ENCODE measurements around the gene ABCA3.
"Not testable (repeated sequence)": the region's sequence is repeated elsewhere in the genome, so short reads cannot be mapped to it uniquely, and the experiment has no call there.

ABCA3 gene

GRCh38 chr16:2340564-2341455 is at the start of gene ABCA3:
ABCA3 (minus strand) TSS chr16:2340728; CDS start chr16:2326466, 14,262 bp downstream.
- peak in 1 of 2 experiments; percentile 55 for DNase-seq

- no peak for DNase-seq
Observed at GRCh38 chr16:2388875-2389433, 48.4 kb upstream of the ABCA3 start.

GRCh38 chr16:2388139-2388874 is 47.8 kb upstream of the ABCA3 start:
- DNase-seq: no peak

- DNase-seq: no peak
Observed at GRCh38 chr16:2386990-2387389, 46.5 kb upstream of the ABCA3 start.

GRCh38 chr16:2385982-2386381 is 45.5 kb upstream of the ABCA3 start:
- not testable (repeated sequence) for DNase-seq

GRCh38 chr16:2385190-2385836 is 44.8 kb upstream of the ABCA3 start:
- no peak for DNase-seq

GRCh38 chr16:2384426-2384825 is 43.9 kb upstream of the ABCA3 start:
- DNase-seq: no peak

- no peak for DNase-seq
Observed at GRCh38 chr16:2383501-2383900, 43.0 kb upstream of the ABCA3 start.

GRCh38 chr16:2374644-2375043 is 34.1 kb upstream of the ABCA3 start:
- DNase-seq: no peak

- no peak for DNase-seq
Observed at GRCh38 chr16:2373176-2373575, 32.6 kb upstream of the ABCA3 start.

- DNase-seq: no peak
Observed at GRCh38 chr16:2372684-2373083, 32.2 kb upstream of the ABCA3 start.

GRCh38 chr16:2371421-2371820 is 30.9 kb upstream of the ABCA3 start:
- no peak for DNase-seq

GRCh38 chr16:2370721-2371120 is 30.2 kb upstream of the ABCA3 start:
- DNase-seq: no peak

GRCh38 chr16:2366660-2367309 is 26.3 kb upstream of the ABCA3 start:
- no peak for DNase-seq

GRCh38 chr16:2365397-2366294 is 25.1 kb upstream of the ABCA3 start:
- no peak for DNase-seq

- no peak for DNase-seq
Observed at GRCh38 chr16:2364638-2365210, 24.2 kb upstream of the ABCA3 start.

GRCh38 chr16:2362218-2362617 is 21.7 kb upstream of the ABCA3 start:
- no peak for DNase-seq

GRCh38 chr16:2361129-2361528 is 20.6 kb upstream of the ABCA3 start:
- no peak for DNase-seq

GRCh38 chr16:2359919-2360318 is 19.4 kb upstream of the ABCA3 start:
- no peak for DNase-seq

GRCh38 chr16:2358811-2359210 is 18.3 kb upstream of the ABCA3 start:
- DNase-seq: no peak

- DNase-seq: no peak
Observed at GRCh38 chr16:2357331-2357730, 16.8 kb upstream of the ABCA3 start.
